GM21576 (cell line): ENCODE measurements around the gene CEMIP.
"Not testable (repeated sequence)": the region's sequence is repeated elsewhere in the genome, so short reads cannot be mapped to it uniquely, and the experiment has no call there.

Source experiments
- ATAC-seq: cut with Tn5 transposase; IDR thresholded peaks from one replicate; pipeline ENCODE4 v1.9.1; 2021; ENCODE audit warnings: mild to moderate bottlenecking, moderate library complexity; ENCODE audit not compliant: unreplicated experiment

The CEMIP gene

DNA sequence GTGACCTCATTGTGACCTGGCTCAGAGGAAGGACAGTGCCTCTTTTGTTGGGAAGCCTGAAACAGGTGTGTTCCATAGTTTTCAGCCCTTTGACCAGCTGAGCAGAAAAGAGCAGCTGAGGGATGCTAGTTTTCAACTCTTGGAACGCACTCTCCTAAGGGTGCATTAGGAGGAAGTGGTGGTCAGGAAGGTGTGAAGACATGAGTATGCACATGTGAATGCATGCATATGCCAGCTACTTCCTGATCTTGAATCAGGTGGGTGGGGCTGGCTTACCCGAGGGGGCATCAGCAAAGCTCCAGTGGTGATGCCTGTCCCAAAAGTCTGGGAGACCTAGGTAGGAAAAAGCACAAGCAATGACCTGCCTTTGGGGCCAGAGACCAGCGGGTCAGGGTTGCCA, 23.3 kb upstream of the CEMIP start:
- no peak for ATAC-seq

DNA sequence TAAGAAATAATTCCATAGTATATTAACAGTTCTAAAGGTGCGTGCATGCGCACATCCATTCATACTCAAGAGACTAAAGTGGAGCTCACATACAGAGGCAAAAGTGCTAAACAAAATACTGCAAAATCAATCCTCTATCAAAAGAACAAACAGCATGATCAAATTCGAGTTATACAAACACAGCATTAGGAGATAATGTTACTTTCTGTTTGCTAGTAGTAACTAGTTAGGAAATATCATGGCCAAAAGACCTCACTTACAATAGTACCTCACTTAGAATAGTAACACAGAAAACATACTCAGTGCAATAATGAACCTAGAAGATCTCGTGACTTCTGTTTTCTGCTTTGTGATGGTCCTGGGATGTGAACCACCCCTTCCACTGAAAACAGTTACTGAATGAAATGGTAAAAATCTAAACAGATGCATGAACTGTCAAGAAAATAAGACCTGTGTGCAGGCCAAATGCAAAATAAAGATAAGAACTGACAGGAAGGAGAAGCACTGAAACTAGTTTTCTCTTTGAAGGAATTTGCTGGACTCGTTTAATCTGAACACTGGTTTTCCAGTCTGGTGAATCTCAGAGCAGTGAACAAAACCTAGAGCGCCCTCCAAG, 20.9 kb upstream of the CEMIP start:
- ATAC-seq, result no peak

DNA sequence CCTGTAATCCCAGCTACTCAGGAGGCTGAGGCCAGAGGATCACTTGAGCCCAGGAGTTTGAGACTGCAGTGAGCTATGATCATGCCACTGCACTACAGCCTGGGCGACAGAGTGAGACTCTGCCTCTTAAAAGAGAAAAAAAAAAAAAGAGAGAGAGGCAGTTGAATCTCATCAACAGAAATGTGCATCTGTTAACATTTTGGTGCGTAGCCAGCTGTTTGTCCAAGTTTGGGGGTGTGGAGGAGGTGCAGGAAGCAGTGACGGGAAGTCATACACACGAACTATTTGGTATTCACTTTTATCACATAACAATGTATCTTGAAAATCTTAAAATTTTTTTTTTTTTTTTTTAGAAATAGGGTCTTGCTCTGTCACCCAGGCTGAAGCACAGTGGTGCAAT, 18.2 kb upstream of the CEMIP start:
- no peak for ATAC-seq

DNA sequence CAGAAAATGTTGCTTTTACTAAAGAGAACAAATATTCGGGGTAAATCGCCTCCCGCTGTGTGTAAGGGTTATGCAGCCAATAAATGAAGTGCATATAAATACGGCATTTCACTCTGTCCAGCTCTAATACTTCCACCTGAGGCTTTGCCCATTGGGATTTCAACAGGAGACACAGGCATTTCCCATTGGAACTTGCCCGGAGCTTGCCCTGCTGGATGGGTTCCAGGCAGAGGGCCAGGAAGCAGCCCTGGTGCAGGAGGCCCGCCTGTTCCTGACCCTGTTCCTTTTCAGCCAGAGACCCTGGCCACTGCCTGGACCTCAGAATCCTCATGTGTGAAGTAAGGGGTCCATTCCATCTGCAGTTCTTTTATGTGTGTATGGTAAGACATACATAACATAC, 17.4 kb upstream of the CEMIP start:
- ATAC-seq, result no peak

DNA sequence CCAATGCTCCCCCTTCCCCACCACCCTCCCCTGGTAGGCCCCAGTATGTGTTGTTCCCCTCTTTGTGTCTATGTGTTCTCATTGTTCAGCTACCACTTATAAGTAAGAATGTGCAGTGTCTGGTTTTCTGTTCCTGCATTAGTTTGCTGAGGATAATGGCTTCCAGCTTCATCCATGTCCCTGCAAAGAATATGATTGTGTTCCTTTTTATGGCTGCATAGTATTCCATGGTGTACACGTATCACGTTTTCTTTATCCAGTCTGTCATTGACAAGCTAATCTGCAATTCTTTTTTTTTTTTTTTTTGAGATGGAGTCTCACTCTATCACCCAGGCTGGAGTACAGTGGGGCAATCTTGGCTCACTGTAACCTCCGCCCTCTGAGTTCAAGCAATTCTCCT, 15.9 kb upstream of the CEMIP start:
- ATAC-seq, result not testable (repeated sequence)

DNA sequence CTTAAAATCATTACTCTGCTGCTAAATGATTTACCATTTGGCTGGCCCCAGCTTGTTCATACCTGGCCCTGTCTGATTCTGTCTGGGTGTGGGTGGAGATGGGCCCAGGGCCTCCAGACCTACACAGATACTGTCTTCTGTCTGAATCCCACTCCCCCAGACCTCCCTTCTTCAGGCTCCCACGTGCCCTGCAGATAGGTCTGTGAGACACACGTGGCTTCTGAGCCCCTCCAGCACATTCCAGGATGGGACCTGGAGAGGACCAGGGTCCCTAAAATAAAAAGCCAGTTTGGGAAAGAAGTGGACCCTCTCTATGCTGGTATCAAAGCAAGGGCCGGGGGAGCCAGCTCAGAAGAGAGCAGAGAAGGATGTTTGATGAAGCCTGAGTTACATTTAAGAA, 14.6 kb upstream of the CEMIP start:
- no peak for ATAC-seq

DNA sequence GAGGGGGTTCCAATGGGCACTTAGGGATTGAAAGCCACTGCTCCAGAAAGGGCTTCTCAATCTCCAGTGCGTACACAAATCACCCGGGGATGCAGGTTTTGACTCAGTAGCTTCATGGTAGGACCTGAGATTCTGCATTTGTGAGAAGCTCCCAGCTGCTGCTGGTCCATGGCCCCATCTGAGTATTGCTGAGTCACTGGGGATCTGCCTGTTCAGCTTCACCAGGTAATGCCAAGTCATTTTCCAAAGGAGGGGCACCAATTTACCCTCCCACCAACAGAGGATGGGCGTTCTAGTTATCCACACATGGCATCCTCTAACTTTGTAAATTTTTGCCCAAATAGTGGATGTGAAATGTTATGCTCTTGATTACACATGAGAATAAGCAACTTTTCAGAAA, 12.9 kb upstream of the CEMIP start:
- no peak for ATAC-seq

DNA sequence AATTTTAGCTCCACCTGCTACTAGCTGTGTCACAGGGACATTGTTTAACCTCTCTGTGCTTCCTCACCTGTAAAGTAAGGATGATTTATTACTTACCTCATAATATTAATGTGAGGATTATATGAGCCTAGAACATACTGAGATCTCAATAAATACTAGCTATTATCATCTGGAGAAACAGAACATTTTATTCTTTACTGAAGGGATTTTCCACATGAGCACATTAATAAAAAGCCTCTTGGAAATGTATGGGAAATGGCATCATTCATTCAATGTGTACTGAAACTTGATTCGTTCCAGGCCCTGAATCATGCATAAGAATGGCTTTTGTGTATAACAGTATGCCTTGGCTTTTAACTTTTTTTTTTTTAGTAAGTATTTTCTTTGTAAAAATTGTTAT, 11.0 kb upstream of the CEMIP start:
- ATAC-seq, result no peak

DNA sequence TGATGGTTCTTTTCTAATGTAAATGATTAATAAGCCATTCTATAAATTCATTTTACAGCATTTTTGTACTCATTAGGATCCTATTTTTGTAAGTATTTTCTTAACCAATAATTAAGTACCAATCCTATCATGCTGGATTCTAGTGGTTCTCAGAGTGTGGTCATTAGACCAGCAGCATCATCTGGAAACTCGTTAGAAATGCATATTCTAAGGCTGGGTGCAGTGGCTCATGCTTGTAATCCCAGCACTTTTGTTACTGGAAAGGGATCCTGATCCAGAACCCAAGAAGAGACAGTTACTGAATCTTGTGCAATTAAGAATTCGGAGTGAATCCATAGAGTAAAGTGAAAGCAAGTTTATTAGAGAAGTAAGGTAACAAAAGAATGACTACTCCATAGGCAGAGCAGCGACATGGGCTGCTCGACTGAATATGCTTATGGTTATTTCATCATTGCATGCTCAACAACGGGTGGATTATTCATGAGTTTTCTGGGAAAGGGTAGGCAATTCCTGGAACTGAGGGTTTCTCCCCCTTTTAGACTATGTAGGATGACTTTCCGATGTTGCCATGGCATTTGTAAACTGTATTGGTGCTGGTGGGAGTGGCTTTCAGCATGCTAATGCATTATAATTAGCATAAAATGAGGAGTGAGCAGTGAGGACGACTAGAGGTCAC, 9.9 kb upstream of the CEMIP start:
- ATAC-seq, result no peak

DNA sequence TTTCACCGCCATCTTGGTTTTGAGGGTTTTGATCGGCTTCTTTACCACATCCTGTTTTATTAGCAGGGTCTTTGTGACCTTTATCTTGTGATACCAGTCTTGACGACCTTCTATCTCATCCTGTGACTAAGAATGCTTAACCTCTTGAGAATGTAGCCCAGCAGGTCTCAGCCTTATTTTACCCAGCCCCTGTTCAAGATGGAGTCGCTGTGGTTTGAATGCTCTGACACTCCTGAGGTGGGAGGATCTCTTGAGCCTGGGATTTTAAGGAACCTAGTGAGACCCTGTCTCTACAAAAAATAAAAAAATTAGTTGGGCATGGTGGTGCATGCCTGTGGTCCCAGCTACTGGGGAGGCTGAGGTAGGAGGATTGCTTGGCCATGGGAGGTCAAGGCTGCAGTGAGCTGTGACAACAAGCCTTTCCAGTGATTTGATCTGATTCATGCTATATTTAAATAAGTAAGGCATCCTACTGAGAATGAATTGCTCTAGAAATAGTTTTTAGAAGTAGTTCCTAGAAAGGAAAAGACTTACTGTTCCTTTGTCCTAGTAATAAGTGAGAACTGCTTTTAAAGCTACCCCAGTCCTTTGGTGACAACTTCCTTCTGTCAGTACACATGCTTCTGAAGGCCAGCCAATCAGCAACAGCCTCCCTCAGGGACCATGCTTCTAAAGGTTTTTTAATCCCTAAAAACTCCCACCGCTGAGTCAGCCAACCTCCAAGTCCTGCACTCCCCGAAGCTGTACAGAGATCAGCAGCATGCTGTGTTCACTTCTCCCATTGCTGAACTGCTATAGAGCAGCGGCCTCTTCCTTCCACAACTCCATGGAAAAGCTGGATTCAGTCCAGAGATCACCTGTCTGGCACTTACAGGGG, 9.1 kb upstream of the CEMIP start:
- ATAC-seq, result no peak

DNA sequence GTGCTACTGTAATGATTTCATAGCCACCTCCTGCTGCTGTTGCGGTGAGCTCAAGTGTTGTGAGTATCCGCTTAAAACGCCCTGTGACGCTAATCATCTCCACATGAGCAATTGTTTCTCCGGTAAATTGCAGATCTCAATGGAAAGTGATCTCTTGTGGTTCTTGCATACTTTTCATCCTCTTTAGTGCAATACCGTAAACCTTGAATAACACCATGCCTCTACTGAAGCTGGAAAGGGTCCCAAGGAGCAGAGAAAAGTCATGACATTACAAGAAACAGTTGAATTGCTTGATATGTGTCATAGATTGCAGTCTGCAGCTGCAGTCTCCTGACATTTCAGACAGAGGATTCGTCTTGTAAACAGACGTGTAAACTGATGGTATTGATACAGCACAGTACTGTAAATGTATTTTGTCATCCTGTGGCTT, 6.0 kb upstream of the CEMIP start:
- no peak for ATAC-seq

DNA sequence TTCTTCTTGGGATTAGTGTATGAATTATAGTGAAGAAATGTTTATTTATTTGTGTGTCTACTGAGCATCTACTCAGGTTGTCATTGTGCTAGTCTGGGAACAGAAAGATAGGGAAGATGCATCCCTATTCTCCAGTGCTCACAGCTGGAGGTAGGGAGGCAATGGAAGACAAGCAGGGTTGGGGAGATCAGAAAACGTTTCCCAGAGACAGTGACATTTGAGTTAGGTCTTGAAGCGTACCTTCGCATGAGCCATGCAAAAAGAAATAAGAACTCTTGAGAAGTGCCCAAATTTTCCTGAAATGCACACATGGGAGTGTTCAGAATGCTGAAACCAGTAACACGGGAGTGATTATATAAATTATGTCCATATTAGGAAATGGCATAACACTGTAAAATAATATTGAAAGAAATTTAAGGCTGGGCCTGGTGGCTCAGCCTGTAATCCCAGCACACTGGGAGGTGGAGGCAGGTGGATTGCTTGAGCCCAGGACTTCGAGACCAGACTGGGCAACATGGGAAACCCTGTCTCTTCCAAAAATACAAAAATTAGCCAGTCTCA, 5.3 kb upstream of the CEMIP start:
- ATAC-seq, result no peak

DNA sequence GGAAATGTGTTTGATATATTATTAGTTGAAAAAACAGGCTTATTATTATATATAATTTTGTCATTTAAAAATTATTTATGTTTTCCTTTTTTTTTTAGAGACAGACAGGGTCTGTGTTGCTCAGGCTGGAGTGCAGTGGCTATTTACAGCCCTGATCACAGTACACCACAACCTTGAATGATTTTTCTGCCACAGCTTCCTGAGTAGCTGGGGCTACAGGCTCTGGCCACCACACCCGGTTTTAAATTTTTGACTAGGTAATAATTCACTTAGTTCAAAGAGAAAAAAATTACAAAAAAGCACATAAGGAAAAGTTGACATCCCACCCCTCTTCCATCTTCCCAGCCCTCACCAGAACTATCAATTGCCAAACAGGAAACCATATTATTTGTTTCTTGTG, 4.7 kb upstream of the CEMIP start:
- no peak for ATAC-seq

DNA sequence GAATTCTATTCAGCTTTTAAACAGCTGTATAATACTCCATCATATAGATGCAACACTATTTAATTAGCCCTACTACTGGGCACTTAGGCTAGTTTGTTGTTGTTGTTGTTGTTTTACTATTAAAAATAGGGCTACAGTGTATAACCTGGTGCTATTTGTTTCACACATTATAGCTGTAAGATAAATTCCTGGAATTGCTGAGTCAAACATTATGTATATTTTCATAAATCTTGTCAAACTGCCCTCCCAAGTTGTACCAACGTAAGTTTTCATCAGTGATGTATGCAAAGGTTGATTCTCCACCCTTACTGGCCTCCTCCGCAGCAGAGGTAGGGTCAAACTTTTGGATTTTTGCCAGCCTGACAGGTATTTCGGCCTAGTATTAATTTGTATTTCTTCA, 3.8 kb upstream of the CEMIP start:
- ATAC-seq, result no peak

DNA sequence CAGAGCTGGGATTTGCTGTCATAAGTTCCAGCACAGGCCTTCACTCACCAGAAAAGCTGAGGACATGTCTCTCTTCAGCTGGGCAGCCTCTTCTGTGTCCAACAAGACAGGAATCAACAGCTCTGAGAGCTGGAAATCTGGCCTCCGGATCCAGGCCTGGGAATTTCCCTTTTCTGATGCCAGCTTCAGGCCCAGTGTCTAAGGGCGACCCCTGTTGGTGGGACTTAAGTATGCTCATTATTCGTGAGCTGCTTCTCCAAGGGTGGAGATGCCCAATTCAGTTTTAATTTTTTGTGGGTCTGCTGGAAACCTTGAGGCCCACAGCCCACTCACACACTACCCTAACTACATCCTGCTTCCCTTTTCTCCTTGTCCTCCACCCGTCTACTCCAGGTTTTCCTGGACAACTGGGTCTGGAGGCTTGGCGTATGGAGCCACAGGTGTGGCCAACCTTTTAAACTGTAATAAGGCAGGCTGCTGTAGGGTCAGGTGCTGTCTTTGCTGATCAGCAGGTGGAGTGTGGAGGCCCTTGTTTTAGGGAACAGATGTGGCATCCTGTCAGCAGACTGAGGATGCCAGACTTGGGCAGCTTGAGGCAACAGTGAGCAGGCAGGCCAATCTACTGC, 2.6 kb upstream of the CEMIP start:
- ATAC-seq, result no peak

DNA sequence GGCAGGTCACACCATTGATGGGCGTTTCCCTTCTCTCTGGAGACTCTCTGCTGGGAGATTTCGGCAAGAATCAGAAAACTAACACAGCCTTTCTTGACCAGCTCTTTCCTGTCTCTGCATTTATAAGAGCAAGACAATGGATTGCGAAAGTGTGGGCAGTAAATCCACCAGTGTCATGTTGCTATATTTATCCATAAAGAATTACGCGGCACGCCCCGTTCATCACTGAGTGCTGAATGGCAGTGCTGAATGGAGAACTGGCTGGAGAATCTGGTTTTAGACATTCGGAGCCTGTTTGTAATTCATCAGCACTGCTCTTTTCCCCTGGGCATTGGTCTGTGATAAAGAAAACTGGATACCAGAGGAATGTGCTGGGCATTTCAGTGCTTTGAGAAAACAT, 2.0 kb upstream of the CEMIP start:
- no peak for ATAC-seq

DNA sequence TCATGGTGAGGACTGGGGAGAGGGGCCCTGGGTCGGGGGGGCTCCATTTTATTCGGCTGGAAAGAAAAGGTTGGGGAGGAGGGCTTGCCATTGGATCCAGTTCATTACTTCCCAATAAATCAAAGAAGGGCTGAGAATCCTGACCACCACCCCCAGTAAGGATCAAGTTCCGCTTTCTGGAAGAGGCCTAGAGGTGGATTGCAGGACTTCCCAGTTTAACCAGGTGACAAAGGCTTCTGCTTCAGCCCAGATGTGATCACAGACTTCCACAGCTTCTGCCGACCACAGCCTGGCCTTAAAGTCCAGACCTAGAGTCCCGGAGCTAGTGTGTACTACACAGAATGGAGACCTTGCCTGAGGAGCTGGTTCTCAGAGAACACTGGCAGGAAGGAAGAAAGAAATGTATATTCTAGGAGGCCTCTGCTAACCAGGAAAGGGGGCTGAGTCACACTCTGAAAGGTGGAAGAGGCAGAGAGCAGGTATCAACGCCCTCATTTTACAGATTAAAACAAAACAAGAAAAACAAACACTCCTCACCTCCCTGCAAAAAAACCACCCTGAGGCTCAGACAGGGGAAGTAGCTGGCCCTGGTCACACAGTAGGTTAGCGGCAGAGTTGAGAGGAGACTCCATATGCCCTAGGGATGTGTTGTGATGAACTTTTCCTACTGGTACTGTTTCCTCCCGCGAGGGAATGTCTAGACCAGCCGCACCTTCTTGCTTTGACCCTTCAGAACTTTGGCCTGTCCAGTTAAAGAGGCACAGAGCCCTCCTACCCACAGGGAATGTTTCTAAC, 1.1 kb upstream of the CEMIP start:
- ATAC-seq, result no peak

DNA sequence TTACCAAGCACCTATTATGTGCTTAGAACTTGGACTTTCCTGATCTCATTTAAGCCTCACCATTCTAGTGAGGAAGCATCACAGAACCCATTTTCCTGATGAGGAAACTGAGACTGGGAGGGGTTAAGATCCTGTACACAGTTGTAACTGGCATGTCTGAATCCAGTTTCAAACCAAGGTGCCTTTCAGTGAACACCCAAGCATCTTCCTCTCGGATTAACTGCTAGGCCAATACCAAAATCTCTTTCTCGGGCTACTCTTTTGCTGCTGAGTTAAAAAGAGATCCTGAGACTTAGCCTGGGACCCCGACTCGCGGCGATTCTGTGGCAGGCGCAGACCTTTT, 578 bp upstream of the CEMIP start:
- ATAC-seq, result no peak

DNA sequence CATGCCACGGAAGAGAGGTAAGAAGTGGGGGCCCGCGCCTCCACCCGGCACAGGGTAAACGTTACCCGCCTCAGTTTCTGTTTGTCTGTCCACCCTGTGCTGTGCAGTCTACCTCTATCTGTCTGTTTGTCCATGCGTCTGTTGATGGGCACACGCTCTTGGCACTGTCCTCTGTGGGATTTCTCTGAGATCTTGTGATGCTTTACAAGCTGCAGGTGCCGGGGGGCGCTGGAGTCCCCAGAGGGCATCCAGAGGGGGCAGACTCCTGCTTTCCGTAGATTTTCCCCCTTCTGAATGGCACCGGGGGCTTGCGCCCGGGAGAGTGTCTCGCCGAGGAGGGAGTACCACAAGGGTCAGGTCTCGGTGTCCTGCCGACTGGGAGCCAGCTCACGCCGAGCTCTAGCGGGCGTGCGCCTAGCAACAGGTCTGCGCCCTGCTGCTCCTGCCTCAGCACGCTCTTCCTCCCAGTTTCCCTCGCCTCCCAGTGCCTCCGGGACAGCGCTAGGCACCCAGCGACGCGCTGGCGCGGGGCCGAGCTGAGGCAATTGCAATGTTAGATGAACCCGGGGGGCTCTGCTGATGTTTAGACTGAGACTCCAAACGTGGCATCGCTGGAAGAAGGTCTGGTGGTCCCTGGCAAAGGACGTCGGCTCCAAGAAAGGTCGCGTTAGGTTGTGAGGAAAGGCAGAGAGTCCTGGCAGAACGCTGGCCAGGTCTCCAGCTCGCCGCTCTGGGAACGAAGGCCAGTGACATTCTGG, 667 bp downstream of the CEMIP start:
- ATAC-seq, result no peak
